Endothelial cell of umbilical vein (primary cell): ENCODE data around the gene SLC35A5. TPM values are rescaled to one million over a fixed set of nuclear protein-coding genes. Genes with fewer than 3 reads are reported as not detected.

Experiments used
- BruUV-seq: library from RNA; stranded (reverse); fragments of 400-500 nt; replicated peaks from 2 replicates; lab custom pipeline; 2021; lab: Mats Ljungman, UMichigan
- CTCF ChIA-PET: fragments of 300-600, 350-600 bp; sonication (Branson Sonifier 250); formaldehyde crosslinking; loops from one replicate; lab custom pipeline; 2021; ENCODE audit warnings: antibody characterized with exemption, inconsistent platforms; lab: Charles Lee
- POLR2A ChIA-PET: fragments of 300-600, 350-600 bp; sonication (Branson Sonifier 250); formaldehyde crosslinking; loops from one replicate; lab custom pipeline; 2021; ENCODE audit warnings: antibody characterized with exemption, inconsistent platforms; lab: Charles Lee
- DNase-seq: peaks from one replicate; pipeline ENCODE4 v3.0.0-alpha.2; 2011; ENCODE audit warnings: low read depth, low spot score
- FAIRE-seq: peaks from 2 replicates; lab custom pipeline; 2011; peaks lifted over from hg19 to GRCh38; lab: Jason Lieb, UNC
- H2AFZ ChIP-seq: 2 replicates; pipeline ENCODE4 v1.6.0; 2012; ENCODE audit warnings: low read depth, low read length, control low read depth, inconsistent platforms
- H3K27ac ChIP-seq: 2 replicates; pipeline ENCODE4 v1.5.1; 2011; ENCODE audit warnings: low read depth, mild to moderate bottlenecking, control low read depth, low read length, moderate library complexity; ENCODE audit not compliant: insufficient read depth
- H3K27me3 ChIP-seq, 2 experiments: 2 replicates each; pipeline versions ENCODE4 v1.6.0 to v1.6.1; 2011; ENCODE audit warnings: low read length in 2 of 2, mixed read lengths in 1 of 2; ENCODE audit not compliant: control insufficient read depth in 2 of 2, insufficient read depth in 2 of 2
- H3K36me3 ChIP-seq, 2 experiments: 2 replicates in 1 of 2; 3 replicates in 1 of 2; pipeline ENCODE4 v1.5.1; 2011; ENCODE audit warnings: low read length in 2 of 2, mild to moderate bottlenecking in 1 of 2, moderate library complexity in 1 of 2; ENCODE audit not compliant: control insufficient read depth in 2 of 2, insufficient read depth in 2 of 2; ENCODE audit errors: extremely low read depth in 1 of 2
- H3K4me1 ChIP-seq: 3 replicates; pipeline ENCODE4 v1.5.1; 2011; ENCODE audit warnings: mild to moderate bottlenecking, low read length; ENCODE audit not compliant: control insufficient read depth, insufficient read depth; ENCODE audit errors: extremely low read depth
- H3K4me2 ChIP-seq: 2 replicates; pipeline ENCODE4 v1.6.1; 2011; ENCODE audit warnings: low read length, control low read depth, mixed read lengths; ENCODE audit not compliant: insufficient read depth
- H3K4me3 ChIP-seq, 3 experiments: fragments of 200-600 bp in 1 of 3; sonication (generic), shearing (Covaris generic) in 1 of 3; replicated peaks in 1 of 3; 2 replicates each; pipeline ENCODE4 v1.5.1; 2011 to 2016; ENCODE audit warnings: control low read depth in 3 of 3, low read length in 3 of 3, mild to moderate bottlenecking in 2 of 3, inconsistent platforms in 1 of 3, low read depth in 1 of 3, moderate library complexity in 1 of 3; ENCODE audit not compliant: insufficient read depth in 1 of 3
- H3K79me2 ChIP-seq: 2 replicates; pipeline ENCODE4 v1.6.0; 2012; ENCODE audit warnings: low read length, inconsistent platforms; ENCODE audit not compliant: control insufficient read depth, insufficient read depth
- H3K9ac ChIP-seq: replicated peaks from 2 replicates; pipeline ENCODE3; 2011; ENCODE audit warnings: low read length, control low read depth; ENCODE audit not compliant: insufficient read depth; ENCODE audit errors: extremely low read depth
- H3K9me1 ChIP-seq: replicated peaks from 3 replicates; pipeline ENCODE4 v1.6.0; 2011; ENCODE audit warnings: mild to moderate bottlenecking, low read length; ENCODE audit not compliant: control insufficient read depth, insufficient read depth; ENCODE audit errors: extremely low read depth
- H3K9me3 ChIP-seq: replicated peaks from 2 replicates; pipeline ENCODE4 v1.5.1; 2012; ENCODE audit warnings: low read length, inconsistent platforms; ENCODE audit not compliant: control insufficient read depth, insufficient read depth
- H4K20me1 ChIP-seq: replicated peaks from 2 replicates; pipeline ENCODE3; 2011; ENCODE audit warnings: mild to moderate bottlenecking, low read length; ENCODE audit not compliant: control insufficient read depth, insufficient read depth; ENCODE audit errors: extremely low read depth
- CTCF ChIP-seq, 2 donors: IDR thresholded peaks; 1 replicate in 1 of 2; 2 replicates in 1 of 2; pipeline ENCODE4 v1.5.1; 2011; ENCODE audit warnings: low read length in 2 of 2, mild to moderate bottlenecking in 2 of 2, moderate library complexity in 2 of 2, control low read depth in 1 of 2, inconsistent platforms in 1 of 2, low read depth in 1 of 2; ENCODE audit not compliant: insufficient read depth in 1 of 2; ENCODE audit errors: extremely low read depth in 1 of 2
- FOS ChIP-seq: IDR thresholded peaks from 2 replicates; pipeline ENCODE4 v1.6.1; 2011; ENCODE audit warnings: mild to moderate bottlenecking, low read length, moderate library complexity, borderline replicate concordance; ENCODE audit not compliant: insufficient read depth
- GATA2 ChIP-seq: IDR thresholded peaks from 2 replicates; pipeline ENCODE4 v1.7.0; 2011; ENCODE audit warnings: low read depth, mild to moderate bottlenecking, moderate library complexity, mixed read lengths, low read length; ENCODE audit not compliant: insufficient read length, insufficient read depth
- JUN ChIP-seq: IDR thresholded peaks from 2 replicates; pipeline ENCODE4 v1.6.1; 2011; ENCODE audit warnings: borderline replicate concordance, low read depth; ENCODE audit not compliant: insufficient read length, insufficient read depth
- MYC ChIP-seq: IDR thresholded peaks from one replicate; pipeline ENCODE4 v1.6.1; 2011; ENCODE audit warnings: mild to moderate bottlenecking, low read depth, low read length
- POLR2AphosphoS5 ChIP-seq: IDR thresholded peaks from 2 replicates; pipeline ENCODE4 v1.6.1; 2012; ENCODE audit warnings: low read depth, mild to moderate bottlenecking, control low read depth, low read length, moderate library complexity; ENCODE audit not compliant: insufficient read depth
- dilution Hi-C: fragments of 300-500 bp; cut with MboI; formaldehyde crosslinking; loops from one replicate; pipeline ENCODE4 v1.15.0; 2019; ENCODE audit warnings: low sequenced_read_pairs; ENCODE audit not compliant: extremely low pct_ligation_motif_present
- intact Hi-C: fragments of 100-400 bp; cut with micrococcal nuclease; formaldehyde crosslinking; loops from one replicate; pipeline ENCODE4 v1.10.0; 2022
- polyA plus RNA-seq, 4 experiments: library from polyadenylated mRNA; depleted of rRNA in 3 of 4; stranded (reverse) in 3 of 4; unstranded in 1 of 4; fragments of >200 nt; gene quantifications; 2 replicates each; pipeline versions ENCODE4 v1.2.1 to v1.2.3, GENCODE V29; 2011 to 2012; ENCODE audit warnings: missing spikeins in 1 of 4
- total RNA-seq: library from RNA; stranded (reverse); gene quantifications from 2 replicates; pipeline ENCODE4 v1.2.3, GENCODE V29; 2021

SLC35A5 gene
- total and polyA plus RNA-seq, 2 donors (not counting 3 experiments of a cell fraction or from before 2014, with no cell fraction given): 25.1 to 40.1 TPM

- Histone ChIP-seq H3K4me1 (peaks cover 23% of the 10 kb centered on the region), H3K4me3 (peak overlapping the region in 1 of 3 experiments; percentile 28), H3K9me3 (no peaks in the 10 kb centered on the region), H3K36me3 (no peaks in the 10 kb centered on the region), H3K4me2 (peak overlapping the region; percentile 82), H3K27ac (peak overlapping the region; percentile 11), H3K9ac (peak overlapping the region; percentile 9), H4K20me1 (no peaks in the 10 kb centered on the region), H3K9me1 (no peaks in the 10 kb centered on the region), H2AFZ (no peak overlapping the region), H3K27me3 (no peaks in the 10 kb centered on the region), H3K79me2 (peaks cover 69% of the 10 kb centered on the region)
- dilution Hi-C loops (no loop called here), intact Hi-C loops (no loop called here)
- no TSS peak for BruUV-seq
- ChIA-PET POLR2A (no interaction called here), CTCF (interaction anchor here (0.9 kb wide), 1 partner anchor 23 kb away, joined by 3 read pairs; no protein-coding TSS in a partner anchor)
- peak; percentile 23 for TF ChIP-seq FOS
- TF ChIP-seq CTCF (IDR thresholded peaks at IDR 0.05; ENCODE audit: extremely low read depth in 1 of 2, insufficient read depth in 1 of 2, low read depth in 1 of 2, low read length in 2 of 2): no peak
- peak; percentile 40 for DNase-seq
- peak; percentile 70 for FAIRE-seq
These were observed 6.2 kb upstream of the SLC35A5 start for GRCh38 chr3:112555535-112556170.

GRCh38 chr3:112557976-112558375, 3.9 kb upstream of the SLC35A5 start:
- ChIA-PET CTCF (no interaction called here), POLR2A (no interaction called here)
- Histone ChIP-seq H3K9me1 (no peaks in the 10 kb centered on the region), H3K36me3 (no peaks in the 10 kb centered on the region), H3K9me3 (no peaks in the 10 kb centered on the region), H4K20me1 (no peaks in the 10 kb centered on the region), H3K27ac (no peak overlapping the region), H3K4me3 (no peak overlapping the region), H3K4me1 (peaks cover 23% of the 10 kb centered on the region), H2AFZ (no peak overlapping the region), H3K27me3 (no peaks in the 10 kb centered on the region), H3K4me2 (no peak overlapping the region), H3K79me2 (peaks cover 66% of the 10 kb centered on the region), H3K9ac (no peak overlapping the region)
- DNase-seq: no peak
- FAIRE-seq: no peak
- TF ChIP-seq FOS (no peak), JUN (no peak), GATA2 (no peak), CTCF (IDR thresholded peaks at IDR 0.05; ENCODE audit: extremely low read depth in 1 of 2, insufficient read depth in 1 of 2, low read depth in 1 of 2, low read length in 2 of 2) (no peak), POLR2AphosphoS5 (no peak), MYC (no peak)
- dilution Hi-C loops: no loop called here
- intact Hi-C loops: no loop called here
- BruUV-seq: no TSS peak
